Umbilical cord (tissue), 2 donors: ENCODE measurements around the gene CTSA. TPM values are rescaled to one million over a fixed set of nuclear protein-coding genes. Genes with fewer than 3 reads are reported as not detected.

Source experiments
- DNase-seq: peaks from one replicate; pipeline ENCODE4 v3.0.0-alpha.2; 2015; ENCODE audit warnings: low spot score
- total RNA-seq: library from RNA; depleted of rRNA; stranded (reverse); fragments of >200 nt; gene quantifications from one replicate; pipeline ENCODE4 v1.2.3, GENCODE V29; 2014; ENCODE audit warnings: low replicate concordance; ENCODE audit not compliant: insufficient read depth

Gene CTSA
- total RNA-seq, 1 donor from 2014 or later: 16.4 TPM

DNA sequence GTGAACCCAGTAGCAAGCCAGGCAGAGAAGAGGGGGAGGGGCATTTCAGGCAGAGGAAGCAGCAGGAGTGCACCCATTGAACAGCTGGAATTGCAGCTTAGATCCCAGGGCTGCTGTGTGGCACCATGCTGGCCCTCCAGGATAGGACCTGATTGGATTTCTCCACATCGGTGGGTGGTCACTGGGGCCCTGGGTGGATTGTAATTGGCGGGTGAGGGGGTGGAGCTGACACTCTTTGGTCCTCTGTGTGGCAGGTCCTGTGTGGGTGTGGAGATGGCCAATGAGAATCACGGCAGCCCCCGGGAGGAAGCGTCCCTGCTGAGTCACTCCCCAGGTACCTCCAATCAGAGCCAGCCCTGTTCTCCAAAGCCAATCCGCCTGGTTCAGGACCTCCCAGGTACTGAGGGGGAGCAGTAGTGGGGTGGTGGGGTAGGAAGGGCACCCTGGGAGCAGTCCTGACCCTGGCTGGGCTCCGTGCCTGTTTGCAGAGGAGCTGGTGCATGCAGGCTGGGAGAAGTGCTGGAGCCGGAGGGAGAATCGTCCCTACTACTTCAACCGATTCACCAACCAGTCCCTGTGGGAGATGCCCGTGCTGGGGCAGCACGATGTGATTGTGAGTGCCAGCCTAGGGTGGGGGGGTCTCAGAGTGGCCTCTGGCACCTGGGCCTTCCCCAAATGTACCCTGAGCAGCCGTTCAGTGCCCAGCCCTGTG is 47.7 kb downstream of the CTSA start:
- no peak for DNase-seq

DNA sequence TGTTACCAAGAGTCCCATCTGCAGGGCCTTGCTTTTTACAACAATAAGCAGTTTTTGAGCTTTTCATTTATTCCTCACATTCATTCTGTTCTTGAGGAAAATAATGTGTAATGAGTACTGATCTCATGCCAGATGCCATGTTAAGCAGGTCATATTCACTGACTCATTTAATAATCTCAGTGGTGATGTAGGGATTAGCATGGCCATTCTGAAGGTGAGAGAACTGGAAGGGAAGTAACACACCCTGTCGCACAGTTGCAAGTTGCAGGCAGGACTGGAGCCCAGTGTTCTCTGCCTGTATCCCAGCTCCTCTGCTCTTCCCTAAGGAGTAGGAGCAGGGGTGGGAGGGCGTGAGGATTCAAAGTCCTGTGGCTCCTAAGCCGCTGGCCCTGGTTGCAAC is 48.9 kb downstream of the CTSA start:
- no peak for DNase-seq

- no peak for DNase-seq
These were observed 49.3 kb downstream of the CTSA start for GRCh38 chr20:45940469-45940868.

GRCh38 chr20:45943613-45944012 is 52.5 kb downstream of the CTSA start:
- no peak for DNase-seq

- DNase-seq: no peak
These were observed 53.2 kb downstream of the CTSA start for GRCh38 chr20:45944151-45944964.

GRCh38 chr20:45944965-45945677 is 54.0 kb downstream of the CTSA start:
- DNase-seq: no peak

GRCh38 chr20:45945678-45946148 is 54.6 kb downstream of the CTSA start:
- no peak for DNase-seq

DNA sequence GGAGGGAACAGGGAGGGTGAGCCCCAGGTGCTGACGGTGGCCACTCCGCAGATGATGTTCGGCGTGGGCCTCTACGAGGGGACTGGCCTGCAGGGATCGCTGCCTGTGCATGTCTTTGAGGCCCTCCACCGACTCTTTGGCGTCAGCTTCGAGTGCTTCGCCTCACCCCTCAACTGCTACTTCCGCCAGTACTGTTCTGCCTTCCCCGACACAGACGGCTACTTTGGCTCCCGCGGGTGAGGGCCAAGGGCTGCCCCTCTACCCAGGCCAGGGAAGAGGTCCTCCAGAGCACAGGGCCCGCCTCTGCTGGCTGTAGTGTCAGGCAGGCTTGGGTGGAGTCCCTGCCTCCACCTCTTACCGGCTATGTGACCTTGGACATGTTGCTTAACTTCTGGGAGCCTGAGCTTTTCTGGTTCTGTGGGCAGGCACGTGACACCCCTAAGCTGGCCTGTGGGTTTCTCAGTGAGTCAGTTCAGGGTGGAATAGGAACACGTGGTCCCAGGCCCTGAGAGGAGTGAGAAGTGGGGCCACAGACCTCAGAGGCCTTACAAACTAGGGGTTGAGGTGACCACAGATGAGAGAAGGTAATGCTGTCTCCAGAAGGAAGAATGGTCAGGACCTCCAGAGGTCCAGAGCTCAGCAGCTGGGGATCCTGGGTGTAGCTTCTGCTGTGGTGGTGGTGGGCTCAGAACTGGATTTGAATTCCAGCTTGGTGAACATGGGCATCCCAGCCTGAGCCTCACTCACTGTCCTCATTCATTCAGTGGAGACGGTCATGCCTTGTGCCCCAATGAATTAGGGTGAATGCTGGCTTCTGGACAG is 55.2 kb downstream of the CTSA start:
- DNase-seq: peak; percentile 40

GRCh38 chr20:45947110-45947866 is 56.2 kb downstream of the CTSA start:
- DNase-seq: no peak

DNA sequence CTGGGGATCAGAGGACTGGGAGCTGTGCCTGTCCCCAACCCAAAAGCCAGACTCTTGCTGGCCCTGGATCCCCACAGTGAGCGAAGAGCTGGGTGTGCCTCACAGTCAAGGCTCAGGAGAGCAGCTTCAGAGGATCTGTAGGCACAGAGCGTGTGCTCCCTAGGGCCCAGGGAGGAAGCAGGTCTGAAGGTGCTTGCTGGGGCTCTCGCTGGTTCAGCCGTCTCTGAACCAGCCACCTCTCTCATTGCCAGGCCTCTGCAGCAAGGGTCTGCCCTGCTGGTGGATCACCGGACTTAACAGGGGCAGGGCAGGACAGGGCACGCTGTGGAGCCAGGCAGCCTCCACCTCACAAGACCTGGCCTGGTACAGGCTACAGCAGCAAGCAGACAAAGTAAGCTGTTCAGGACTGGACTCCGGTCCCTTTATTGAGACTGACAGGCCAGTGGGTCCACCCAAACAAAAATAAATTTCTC is 57.2 kb downstream of the CTSA start:
- DNase-seq: no peak

Other genes with a start within 250 kb of the CTSA start
- gene WFDC11, start 221.1 kb upstream of the CTSA start, total RNA-seq: not detected
- 5.5 TPM for gene WFDC13, start 189.3 kb upstream of the CTSA start, total RNA-seq
- gene WFDC10B, start 186.3 kb upstream of the CTSA start, total RNA-seq: not detected
- gene SPINT4, start 169.0 kb upstream of the CTSA start, total RNA-seq: not detected
- 1.7 TPM for gene WFDC3, start 99.5 kb upstream of the CTSA start, total RNA-seq
- gene DNTTIP1, start 99.4 kb upstream of the CTSA start, total RNA-seq: 24.1 TPM
- gene UBE2C, start 78.7 kb upstream of the CTSA start, total RNA-seq: 3.6 TPM
- not detected for gene TNNC2, start 64.0 kb upstream of the CTSA start, total RNA-seq
- 35.2 TPM for gene SNX21, start 57.5 kb upstream of the CTSA start, total RNA-seq
- 20.0 TPM for gene ACOT8, start 33.9 kb upstream of the CTSA start, total RNA-seq
- 7.7 TPM for gene ZSWIM3, start 33.7 kb upstream of the CTSA start, total RNA-seq
- 3.1 TPM for gene ZSWIM1, start 10.1 kb upstream of the CTSA start, total RNA-seq
- gene SPATA25, start 3.7 kb upstream of the CTSA start, total RNA-seq: 3.6 TPM
- 1.9 TPM for gene NEURL2, start 127 bp upstream of the CTSA start, total RNA-seq
- gene PLTP, start 20.8 kb downstream of the CTSA start, total RNA-seq: 108 TPM
- 8.9 TPM for gene PCIF1, start 43.3 kb downstream of the CTSA start, total RNA-seq
- gene ZNF335, start 80.9 kb downstream of the CTSA start, total RNA-seq: 13.7 TPM
- gene MMP9, start 117.6 kb downstream of the CTSA start, total RNA-seq: 2.4 TPM
- gene SLC12A5, start 137.9 kb downstream of the CTSA start, total RNA-seq: 9.1 TPM
- 3.4 TPM for gene NCOA5, start 198.6 kb downstream of the CTSA start, total RNA-seq
- 5.8 TPM for gene CD40, start 227.0 kb downstream of the CTSA start, total RNA-seq